Heart right ventricle (tissue), 16 donors: ENCODE data around the gene VPS26B. TPM values are rescaled to one million over a fixed set of nuclear protein-coding genes. Genes with fewer than 3 reads are reported as not detected.

Experiments used
- ATAC-seq, 8 donors: fragments of 200-7000 bp; cut with Tn5 transposase; one replicate each; pipeline ENCODE4 v1.9.1; 2020; ENCODE audit warnings: mild to moderate bottlenecking in 8 of 8, moderate library complexity in 8 of 8, moderate number of reproducible peaks in 1 of 8
- DNase-seq, 2 donors: peaks; one replicate each; pipeline ENCODE4 v3.0.0-alpha.2; 2020
- H3K27ac ChIP-seq, 10 donors: fragments of 200-600 bp; sonication (generic) in 2 of 10; one replicate each; pipeline versions ENCODE4 v1.5.0 to v1.8.0; 2020 to 2022; ENCODE audit warnings: mild to moderate bottlenecking in 3 of 10
- H3K27me3 ChIP-seq, 7 donors: fragments of 200-600 bp; one replicate each; pipeline ENCODE4 v1.8.0; 2021 to 2022; ENCODE audit warnings: mild to moderate bottlenecking in 2 of 7
- H3K36me3 ChIP-seq, 9 donors: fragments of 200-600 bp; sonication (generic) in 1 of 9; one replicate each; pipeline versions ENCODE4 v1.5.0 to v1.8.0; 2020 to 2022; ENCODE audit warnings: mild to moderate bottlenecking in 2 of 9
- H3K4me1 ChIP-seq, 9 donors: fragments of 200-600 bp; sonication (generic) in 1 of 9; one replicate each; pipeline versions ENCODE4 v1.5.0 to v1.8.0; 2020 to 2022; ENCODE audit warnings: mild to moderate bottlenecking in 4 of 9
- H3K4me3 ChIP-seq, 10 donors: fragments of 200-600 bp; sonication (generic) in 2 of 10; one replicate each; pipeline versions ENCODE4 v1.5.0 to v1.8.0; 2020 to 2022; ENCODE audit warnings: mild to moderate bottlenecking in 7 of 10, moderate library complexity in 2 of 10
- H3K9me3 ChIP-seq, 11 donors: fragments of 200-600 bp in 10 of 11; sonication (generic) in 2 of 11; one replicate each; pipeline versions ENCODE4 v1.5.0 to v1.8.0; 2013 to 2022; ENCODE audit warnings: mild to moderate bottlenecking in 2 of 11, control low read depth in 1 of 11, moderate library complexity in 1 of 11
- WGBS, 2 donors: extraction: QIAGEN DNeasy Blood & Tissue Kit; methylation state at CpG; one replicate each; pipeline ENCODE4 v1.1.7; 2013; ENCODE audit warnings: inconsistent platforms in 1 of 2; 5-methylcytosine and 5-hydroxymethylcytosine counted together
- intact Hi-C, 10 donors: fragments of 100-400 bp; cut with DNase I; formaldehyde crosslinking; loops; one replicate each; pipeline versions ENCODE4 v1.11.1 to v1.14.2; 2022
- polyA plus RNA-seq, 2 donors: library from polyadenylated mRNA; stranded (reverse); fragments of 200-250 nt; gene quantifications; one replicate each; pipeline ENCODE4 v1.2.3, GENCODE V29; 2013
- total RNA-seq, 10 donors: library from RNA; stranded (reverse); fragmentation: NEBNext Ultra II Directional in 3 of 10; extraction: Animal tissue kit (Norgen Biotek cat#: 25700) in 3 of 10; gene quantifications; one replicate each; pipeline versions ENCODE4 v1.2.1 to v1.2.4, GENCODE V29; 2021 to 2023
- TF ChIP-seq, protein P1 (sequence below), 9 donors: fragments of 200-600 bp; sonication (generic) in 2 of 9; IDR thresholded peaks; one replicate each; pipeline versions ENCODE4 v1.5.0 to v1.8.0; 2021 to 2022; ENCODE audit warnings: antibody characterized with exemption in 9 of 9, mild to moderate bottlenecking in 5 of 9, moderate library complexity in 1 of 9
- donor health status: Arrhythmogenic right ventricular cardiomyopathy.
- donor health status: ischemic (EF 13 %, LVEDD 7.1; RV severe dilation, severe dysfunction).
- donor health status: healthy with polysubstance abuse.
- donor health status: DM: no; HTN: yes; CAD: no.
- donor health status: DM: no; HTN: no; CAD: no.
- donor health status: ischemic (EF 25% LVEDD 6.9; RV normal size, moderate dysfunction).
- donor health status: ischemic (EF 25% LVEDD 5.7; RV mildly dilated, moderate dysfunction).
- donor health status: healthy.
- donor health status: DM: yes; HTN: yes; CAD: no.
- donor health status: Ischemic cardiomyopathy.
- donor health status: ischemic (EF 35%, LVEDD 5.7; RV mildly dilated, moderate dysfunction).
- donor health status: nonischemic (EF 11% LVEDD 7.7; RV severe dilation, severe dysfunction).
- donor health status: DM: yes; HTN: yes; CAD: no.
- donor health status: PGD.
- donor health status: ischemic (EF 29% LVEDD 5.4; RV normal size, mild dysfunction).
- donor health status: nonischemic (EF 23%, LVEDD 6.1; RV moderate dilation, normal function).

Gene VPS26B
- total and polyA plus RNA-seq, 12 donors = 19.9 to 49.6 (median 34.5) TPM

DNA sequence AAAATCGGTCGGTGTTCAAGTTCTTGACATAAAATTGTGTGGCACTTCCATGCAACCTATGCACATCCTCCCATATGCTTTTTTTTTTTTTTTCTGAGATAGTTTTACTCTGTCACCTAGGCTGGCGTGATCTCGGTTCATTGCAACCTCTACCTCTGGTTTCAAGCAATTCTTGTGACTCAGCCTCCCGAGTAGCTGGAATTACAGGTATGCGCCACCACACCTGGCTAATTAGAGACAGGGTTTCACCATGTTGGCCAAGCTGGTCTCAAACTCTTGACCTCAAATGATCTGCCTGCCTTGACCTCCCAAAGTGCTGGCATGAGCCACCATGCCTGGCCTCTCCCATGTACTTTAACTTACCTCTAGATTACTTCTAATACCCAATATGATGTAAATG lies 66.7 kb downstream of the VPS26B start:
- no peaks in the 10 kb centered on the region for H3K9me3 ChIP-seq
- peaks cover 0 to 8% (median 0%) of the 10 kb centered on the region in 7 donors for H3K27me3 ChIP-seq
- no peak overlapping the region for H3K27ac ChIP-seq
- 77 to 97% methylated on average over 6 of the region's 6 CpGs for WGBS, 2 donors
- H3K4me3 ChIP-seq = no peak overlapping the region
- no peak for DNase-seq
- no peak for ATAC-seq
- intact Hi-C loops = no loop called here
- no peaks in the 10 kb centered on the region for H3K36me3 ChIP-seq
- H3K4me1 ChIP-seq = no peaks in the 10 kb centered on the region
- TF ChIP-seq, protein P1, sequence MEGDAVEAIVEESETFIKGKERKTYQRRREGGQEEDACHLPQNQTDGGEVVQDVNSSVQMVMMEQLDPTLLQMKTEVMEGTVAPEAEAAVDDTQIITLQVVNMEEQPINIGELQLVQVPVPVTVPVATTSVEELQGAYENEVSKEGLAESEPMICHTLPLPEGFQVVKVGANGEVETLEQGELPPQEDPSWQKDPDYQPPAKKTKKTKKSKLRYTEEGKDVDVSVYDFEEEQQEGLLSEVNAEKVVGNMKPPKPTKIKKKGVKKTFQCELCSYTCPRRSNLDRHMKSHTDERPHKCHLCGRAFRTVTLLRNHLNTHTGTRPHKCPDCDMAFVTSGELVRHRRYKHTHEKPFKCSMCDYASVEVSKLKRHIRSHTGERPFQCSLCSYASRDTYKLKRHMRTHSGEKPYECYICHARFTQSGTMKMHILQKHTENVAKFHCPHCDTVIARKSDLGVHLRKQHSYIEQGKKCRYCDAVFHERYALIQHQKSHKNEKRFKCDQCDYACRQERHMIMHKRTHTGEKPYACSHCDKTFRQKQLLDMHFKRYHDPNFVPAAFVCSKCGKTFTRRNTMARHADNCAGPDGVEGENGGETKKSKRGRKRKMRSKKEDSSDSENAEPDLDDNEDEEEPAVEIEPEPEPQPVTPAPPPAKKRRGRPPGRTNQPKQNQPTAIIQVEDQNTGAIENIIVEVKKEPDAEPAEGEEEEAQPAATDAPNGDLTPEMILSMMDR (IDR thresholded peaks at IDR 0.05) = no peak

DNA sequence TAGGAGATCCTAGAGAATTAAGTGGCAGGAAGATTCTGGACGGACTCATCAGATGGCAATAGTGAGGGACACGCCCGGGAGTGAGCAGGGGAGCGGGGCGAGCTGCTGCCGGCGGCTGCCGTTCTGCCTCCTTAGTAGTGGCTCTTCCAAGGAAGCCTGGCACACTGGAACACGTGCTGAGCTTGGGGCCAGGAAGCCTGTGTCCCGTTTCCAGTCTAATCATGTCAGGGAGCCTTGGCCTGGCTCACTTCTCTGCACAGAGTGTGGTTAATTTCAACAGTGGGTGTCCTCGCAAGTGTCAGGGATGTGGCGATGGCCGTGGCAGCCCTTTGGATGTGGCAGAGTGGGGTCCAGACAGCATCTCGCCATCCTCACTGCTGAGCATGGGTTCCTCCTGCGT lies 68.2 kb downstream of the VPS26B start:
- Histone ChIP-seq H3K4me3 (no peak overlapping the region), H3K27ac (no peak overlapping the region), H3K27me3 (peaks cover 0 to 8% (median 0%) of the 10 kb centered on the region in 7 donors), H3K36me3 (no peaks in the 10 kb centered on the region), H3K9me3 (no peaks in the 10 kb centered on the region), H3K4me1 (no peaks in the 10 kb centered on the region)
- no peak for ATAC-seq
- TF ChIP-seq, protein P1 (IDR thresholded peaks at IDR 0.05) = no peak
- intact Hi-C loops = no loop called here
- no peak for DNase-seq
- WGBS, 2 donors = 73 to 89% methylated on average over 15 of the region's 15 CpGs

DNA sequence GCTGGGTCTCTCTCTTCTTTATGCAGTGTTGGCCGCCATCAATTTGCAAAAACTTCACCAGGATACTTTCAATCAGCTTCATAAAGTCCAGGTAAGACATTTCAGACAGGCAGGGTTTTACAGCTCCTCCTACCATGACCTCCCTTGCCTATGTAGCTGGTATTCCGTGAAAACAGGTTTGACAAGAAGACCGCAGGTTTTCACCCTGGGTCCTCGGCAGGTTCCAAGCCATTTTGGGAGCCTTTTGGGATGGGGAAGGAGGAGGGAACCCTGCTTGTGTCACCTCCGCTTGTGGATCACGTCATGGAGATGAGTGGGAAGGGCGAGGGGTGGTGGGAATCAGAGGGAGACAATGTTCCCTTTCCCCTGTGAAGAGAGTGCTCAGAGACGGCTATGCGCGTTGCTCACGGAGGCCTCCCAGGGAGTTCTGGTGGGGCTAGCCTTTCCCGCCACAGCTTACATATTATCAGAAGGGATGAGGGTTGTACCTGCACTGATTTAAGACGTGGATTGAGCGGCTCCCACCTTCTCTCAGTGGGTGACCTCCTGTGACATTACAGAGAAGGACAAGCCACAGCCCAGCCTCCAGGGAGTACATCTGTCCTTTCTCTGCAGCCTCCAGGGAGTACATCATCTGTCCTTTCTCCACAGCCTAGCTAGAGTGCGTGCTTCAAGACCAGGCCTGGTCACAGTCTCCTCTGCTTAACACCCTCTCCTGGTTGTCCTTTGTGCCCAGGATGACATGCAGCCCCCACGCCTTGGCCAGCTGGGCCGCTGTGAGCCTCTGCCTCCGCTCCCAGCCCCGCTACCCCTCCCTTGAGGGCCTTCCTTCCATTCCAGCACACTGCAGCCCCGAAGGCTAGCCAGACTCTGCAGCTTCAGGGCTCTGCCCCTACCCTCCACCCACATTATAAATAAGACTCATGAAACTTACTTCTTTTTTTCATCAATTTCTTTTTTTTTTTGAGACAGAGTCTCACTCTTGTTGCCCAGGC lies 68.9 kb downstream of the VPS26B start:
- TF ChIP-seq, protein P1 (IDR thresholded peaks at IDR 0.05) = no peak
- Histone ChIP-seq H3K4me3 (no peak overlapping the region), H3K9me3 (no peaks in the 10 kb centered on the region), H3K36me3 (no peaks in the 10 kb centered on the region), H3K27ac (no peak overlapping the region), H3K27me3 (peaks cover 0 to 7% (median 0%) of the 10 kb centered on the region in 7 donors), H3K4me1 (no peaks in the 10 kb centered on the region)
- DNase-seq = no peak
- intact Hi-C loops = no loop called here
- 74 to 84% methylated on average over 19 to 20 of the region's 20 CpGs for WGBS, 2 donors
- no peak for ATAC-seq

DNA sequence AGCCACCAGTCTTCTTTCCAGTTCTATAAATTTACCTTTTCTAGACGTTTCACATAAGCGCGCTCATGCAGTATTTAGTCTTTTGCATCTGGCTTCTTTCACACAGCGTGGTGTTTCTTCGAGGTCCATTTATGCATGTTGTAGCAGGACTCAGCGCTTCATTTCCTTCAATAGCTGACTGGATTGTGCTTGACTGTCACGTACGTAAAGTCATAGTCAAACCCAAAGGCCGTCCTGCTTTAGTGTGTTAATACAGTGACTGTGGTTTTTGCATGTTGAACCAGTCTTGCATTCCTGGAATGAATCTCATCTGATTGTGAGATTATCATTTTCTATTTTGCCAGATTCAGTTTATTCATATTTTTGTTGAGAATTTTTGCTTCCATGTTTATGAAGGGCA lies 70.2 kb downstream of the VPS26B start:
- H3K4me3 ChIP-seq = no peak overlapping the region
- no peaks in the 10 kb centered on the region for H3K4me1 ChIP-seq
- 68 to 85% methylated on average over 9 of the region's 9 CpGs for WGBS, 2 donors
- H3K27me3 ChIP-seq = peaks cover 0 to 5% (median 0%) of the 10 kb centered on the region in 7 donors
- DNase-seq = no peak
- H3K9me3 ChIP-seq = peaks cover 0 to 4% (median 0%) of the 10 kb centered on the region in 11 donors
- ATAC-seq = no peak
- no peaks in the 10 kb centered on the region for H3K36me3 ChIP-seq
- intact Hi-C loops = no loop called here
- no peak overlapping the region for H3K27ac ChIP-seq
- TF ChIP-seq, protein P1 (IDR thresholded peaks at IDR 0.05) = no peak

Other genes starting within 250 kb of the VPS26B start
- 10 to 100 TPM; 20.4 to 55.4 (median 34.9) TPM for gene JAM3, start 155.6 kb upstream of the VPS26B start, total RNA-seq
- gene JAM3, start 155.6 kb upstream of the VPS26B start, polyA plus RNA-seq = 10 to 100 TPM; 12.7 to 14.2 TPM
- 10 to 100 TPM in 8 of 10 donors, 1 to 10 TPM in 2; 7.2 to 16.7 (median 11.4) TPM for gene NCAPD3, start 704 bp upstream of the VPS26B start, total RNA-seq
- gene NCAPD3, start 704 bp upstream of the VPS26B start, polyA plus RNA-seq = 1 to 10 TPM; 4.2 to 4.6 TPM
- 10 to 100 TPM; 32.2 to 47.5 (median 41.5) TPM for gene THYN1, start 28.7 kb downstream of the VPS26B start, total RNA-seq
- gene THYN1, start 28.7 kb downstream of the VPS26B start, polyA plus RNA-seq = 10 to 100 TPM; 48.8 to 49.5 TPM
- gene ACAD8, start 28.9 kb downstream of the VPS26B start, total RNA-seq = 10 to 100 TPM; 26.6 to 52.2 (median 42.5) TPM
- gene ACAD8, start 28.9 kb downstream of the VPS26B start, polyA plus RNA-seq = 10 to 100 TPM; 21.6 to 29.4 TPM
- not detected for gene GLB1L3, start 51.7 kb downstream of the VPS26B start, total RNA-seq
- not detected for gene GLB1L3, start 51.7 kb downstream of the VPS26B start, polyA plus RNA-seq
- under 1 TPM; 0.11 to 0.72 (median 0.31) TPM for gene GLB1L2, start 107.3 kb downstream of the VPS26B start, total RNA-seq
- under 1 TPM; 0.22 to 0.29 TPM for gene GLB1L2, start 107.3 kb downstream of the VPS26B start, polyA plus RNA-seq
- gene B3GAT1, start 187.6 kb downstream of the VPS26B start, total RNA-seq = under 1 TPM in 4 of 10 donors, not detected in 6; 0.05 to 0.60 (median 0.18) TPM
- under 1 TPM; 0.04 to 0.07 TPM for gene B3GAT1, start 187.6 kb downstream of the VPS26B start, polyA plus RNA-seq